HG02973 (cell line): ENCODE results near the gene SBK1.
"Not testable (repeated sequence)": the region's sequence is repeated elsewhere in the genome, so short reads cannot be mapped to it uniquely, and the experiment has no call there.

Experiments used
- ATAC-seq: cut with Tn5 transposase; IDR thresholded peaks from one replicate; pipeline ENCODE4 v1.9.1; 2021; ENCODE audit warnings: moderate library complexity; ENCODE audit not compliant: unreplicated experiment

The SBK1 gene

GRCh38 chr16:28291651-28292626 lies at the start of gene SBK1:
Gene SBK1 (plus strand): TSS chr16:28292525. CDS start chr16:28317392, 24,867 bp downstream.
- peak; percentile 86 for ATAC-seq

- not testable (repeated sequence) for ATAC-seq
Observed at GRCh38 chr16:28249483-28249882, 42.8 kb upstream of the SBK1 start.

GRCh38 chr16:28250999-28251398 lies 41.3 kb upstream of the SBK1 start:
- ATAC-seq, result no peak

GRCh38 chr16:28254158-28254557 lies 38.2 kb upstream of the SBK1 start:
- ATAC-seq, result no peak

GRCh38 chr16:28255838-28256237 lies 36.5 kb upstream of the SBK1 start:
- no peak for ATAC-seq

- ATAC-seq, result no peak
Observed at GRCh38 chr16:28257256-28257655, 35.1 kb upstream of the SBK1 start.

- no peak for ATAC-seq
Observed at GRCh38 chr16:28258567-28258966, 33.8 kb upstream of the SBK1 start.

- ATAC-seq, result no peak
Observed at GRCh38 chr16:28259091-28259780, 33.1 kb upstream of the SBK1 start.

GRCh38 chr16:28259781-28260150 lies 32.6 kb upstream of the SBK1 start:
- no peak for ATAC-seq

GRCh38 chr16:28260193-28260592 lies 32.1 kb upstream of the SBK1 start:
- ATAC-seq, result no peak

GRCh38 chr16:28261942-28262341 lies 30.4 kb upstream of the SBK1 start:
- ATAC-seq, result no peak

- no peak for ATAC-seq
Observed at GRCh38 chr16:28263305-28263704, 29.0 kb upstream of the SBK1 start.

GRCh38 chr16:28264656-28265055 lies 27.7 kb upstream of the SBK1 start:
- ATAC-seq, result no peak

- no peak for ATAC-seq
Observed at GRCh38 chr16:28265822-28266221, 26.5 kb upstream of the SBK1 start.

- ATAC-seq, result no peak
Observed at GRCh38 chr16:28267356-28267755, 25.0 kb upstream of the SBK1 start.

- ATAC-seq, result no peak
Observed at GRCh38 chr16:28273511-28273910, 18.8 kb upstream of the SBK1 start.

GRCh38 chr16:28274676-28275075 lies 17.6 kb upstream of the SBK1 start:
- ATAC-seq, result no peak

- no peak for ATAC-seq
Observed at GRCh38 chr16:28276301-28276700, 16.0 kb upstream of the SBK1 start.

- ATAC-seq, result no peak
Observed at GRCh38 chr16:28277537-28278388, 14.6 kb upstream of the SBK1 start.

GRCh38 chr16:28279006-28279405 lies 13.3 kb upstream of the SBK1 start:
- ATAC-seq, result no peak
